GM18951 (cell line): Measurements from ENCODE around the gene NCAM1.

Experiments
- POLR2A ChIP-seq: IDR thresholded peaks from 4 replicates; pipeline ENCODE4 v1.6.1; 2011; ENCODE audit warnings: mild to moderate bottlenecking; ENCODE audit not compliant: insufficient read length, insufficient read depth; ENCODE audit errors: extremely low read depth
- in situ Hi-C: fragments of 300-500 bp; cut with MboI; formaldehyde crosslinking; loops from one replicate; pipeline ENCODE4 v1.12.0; 2022; ENCODE audit warnings: low sequenced_read_pairs, mixed read lengths, inconsistent platforms; ENCODE audit not compliant: unreplicated experiment

Gene NCAM1

GRCh38 chr11:113057038-113057437 is 95.8 kb downstream of the NCAM1 start:
- TF ChIP-seq POLR2A: no peak

GRCh38 chr11:113059548-113059947 is 98.3 kb downstream of the NCAM1 start:
- TF ChIP-seq POLR2A: no peak
- in situ Hi-C loops: no loop called here

More at GRCh38 chr11:113057038-113057437, 95.8 kb downstream of the NCAM1 start:
- in situ Hi-C loops: no loop called here

- in situ Hi-C loops: no loop called here
Observed at GRCh38 chr11:113065330-113065729, 104.1 kb downstream of the NCAM1 start.

GRCh38 chr11:113072237-113072858 is 111.1 kb downstream of the NCAM1 start:
- no peak for TF ChIP-seq POLR2A
- in situ Hi-C loops: no loop called here

More at GRCh38 chr11:113065330-113065729, 104.1 kb downstream of the NCAM1 start:
- no peak for TF ChIP-seq POLR2A

GRCh38 chr11:113073290-113073953 is 112.2 kb downstream of the NCAM1 start:
- TF ChIP-seq POLR2A: no peak
- in situ Hi-C loops: no loop called here

GRCh38 chr11:113075586-113076095 is 114.4 kb downstream of the NCAM1 start:
- TF ChIP-seq POLR2A: no peak
- in situ Hi-C loops: no loop called here

- no peak for TF ChIP-seq POLR2A
- in situ Hi-C loops: no loop called here
Observed at GRCh38 chr11:113077379-113077778, 116.2 kb downstream of the NCAM1 start.

GRCh38 chr11:113082341-113082955 is 121.2 kb downstream of the NCAM1 start:
- in situ Hi-C loops: no loop called here
- no peak for TF ChIP-seq POLR2A

- in situ Hi-C loops: no loop called here
Observed at GRCh38 chr11:113083571-113083970, 122.4 kb downstream of the NCAM1 start.

GRCh38 chr11:113084297-113084696 is 123.1 kb downstream of the NCAM1 start:
- in situ Hi-C loops: no loop called here
- TF ChIP-seq POLR2A: no peak

More at GRCh38 chr11:113083571-113083970, 122.4 kb downstream of the NCAM1 start:
- no peak for TF ChIP-seq POLR2A

- TF ChIP-seq POLR2A: no peak
- in situ Hi-C loops: no loop called here
Observed at GRCh38 chr11:113085446-113085845, 124.2 kb downstream of the NCAM1 start.

- TF ChIP-seq POLR2A: no peak
- in situ Hi-C loops: no loop called here
Observed at GRCh38 chr11:113087706-113088105, 126.5 kb downstream of the NCAM1 start.

GRCh38 chr11:113090716-113091480 is 129.7 kb downstream of the NCAM1 start:
- in situ Hi-C loops: no loop called here

More at GRCh38 chr11:113090716-113091480, 129.7 kb downstream of the NCAM1 start:
- TF ChIP-seq POLR2A: no peak
